ENCODE measurements around the gene AGRP. TPM values are rescaled to one million over a fixed set of nuclear protein-coding genes. Genes with fewer than 3 reads are reported as not detected.

The AGRP gene
- total RNA-seq, 2 donors from 2014 or later = not detected

GRCh38 chr16:67442581-67443255, 40.6 kb downstream of the AGRP start:
- no peak for DNase-seq (ENCODE audit: low spot score)
- Mint-ChIP-seq H3K4me1 (ENCODE audit: low read depth in 2 of 2) (peaks cover 9 to 28% of the 10 kb centered on the region in 2 donors), H3K27me3 (no peaks in the 10 kb centered on the region), H3K4me3 (no peak overlapping the region), H3K27ac (no peak overlapping the region), H3K9me3 (no peaks in the 10 kb centered on the region), H3K36me3 (peaks cover 6% of the 10 kb centered on the region)
- ATAC-seq = no peak

GRCh38 chr16:67441907-67442306, 41.4 kb downstream of the AGRP start:
- Mint-ChIP-seq H3K9me3 (no peaks in the 10 kb centered on the region), H3K27me3 (no peaks in the 10 kb centered on the region), H3K27ac (no peak overlapping the region), H3K36me3 (peaks cover 6% of the 10 kb centered on the region), H3K4me1 (ENCODE audit: low read depth in 2 of 2) (peaks cover 17 to 33% of the 10 kb centered on the region in 2 donors), H3K4me3 (no peak overlapping the region)
- ATAC-seq (no peak), DNase-seq (ENCODE audit: low spot score) (no peak)

- H3K36me3 Mint-ChIP-seq = peaks cover 6% of the 10 kb centered on the region
- no peaks in the 10 kb centered on the region for H3K27me3 Mint-ChIP-seq
- H3K4me3 Mint-ChIP-seq = no peak overlapping the region
- DNase-seq (ENCODE audit: low spot score) (no peak), ATAC-seq (no peak)
- no peak overlapping the region for H3K27ac Mint-ChIP-seq
- no peaks in the 10 kb centered on the region for H3K9me3 Mint-ChIP-seq
- H3K4me1 Mint-ChIP-seq (ENCODE audit: low read depth in 2 of 2) = peaks cover 17 to 30% of the 10 kb centered on the region in 2 donors
These were observed 42.0 kb downstream of the AGRP start for GRCh38 chr16:67441271-67441753.

GRCh38 chr16:67438824-67439393, 44.4 kb downstream of the AGRP start:
- peaks cover 6% of the 10 kb centered on the region for H3K36me3 Mint-ChIP-seq
- H3K4me3 Mint-ChIP-seq = no peak overlapping the region
- DNase-seq (ENCODE audit: low spot score) (no peak), ATAC-seq (no peak)
- no peaks in the 10 kb centered on the region for H3K27me3 Mint-ChIP-seq
- peaks cover 17 to 27% of the 10 kb centered on the region in 2 donors for H3K4me1 Mint-ChIP-seq (ENCODE audit: low read depth in 2 of 2)
- H3K9me3 Mint-ChIP-seq = no peaks in the 10 kb centered on the region
- H3K27ac Mint-ChIP-seq = no peak overlapping the region

GRCh38 chr16:67438098-67438791, 45.1 kb downstream of the AGRP start:
- H3K4me3 Mint-ChIP-seq = peak overlapping the region; percentile 31
- peaks cover 17 to 24% of the 10 kb centered on the region in 2 donors for H3K4me1 Mint-ChIP-seq (ENCODE audit: low read depth in 2 of 2)
- H3K27ac Mint-ChIP-seq = peak overlapping the region in 1 of 2 donors; percentile 75
- H3K9me3 Mint-ChIP-seq = no peaks in the 10 kb centered on the region
- H3K27me3 Mint-ChIP-seq = peaks cover 0 to 2% of the 10 kb centered on the region in 2 donors
- peaks cover 6% of the 10 kb centered on the region for H3K36me3 Mint-ChIP-seq
- DNase-seq (ENCODE audit: low spot score) (no peak), ATAC-seq (no peak)

GRCh38 chr16:67437513-67437912, 45.8 kb downstream of the AGRP start:
- peaks cover 6% of the 10 kb centered on the region for H3K36me3 Mint-ChIP-seq
- peaks cover under 1 to 4% of the 10 kb centered on the region in 2 donors for H3K27me3 Mint-ChIP-seq
- H3K9me3 Mint-ChIP-seq = no peaks in the 10 kb centered on the region
- peak overlapping the region; percentile 31 for H3K4me3 Mint-ChIP-seq
- ATAC-seq (peak; percentile 89 to 92), DNase-seq (ENCODE audit: low spot score) (peak; percentile 83)
- H3K4me1 Mint-ChIP-seq (ENCODE audit: low read depth in 2 of 2) = peaks cover 17 to 24% of the 10 kb centered on the region in 2 donors
- H3K27ac Mint-ChIP-seq = peak overlapping the region in 1 of 2 donors; percentile 75

GRCh38 chr16:67436640-67437193, 46.6 kb downstream of the AGRP start:
- DNase-seq (ENCODE audit: low spot score) = no peak
- peaks cover 6% of the 10 kb centered on the region for H3K36me3 Mint-ChIP-seq
- H3K27ac Mint-ChIP-seq = peak overlapping the region in 1 of 2 donors; percentile 75
- no peak for ATAC-seq
- peaks cover 17 to 22% of the 10 kb centered on the region in 2 donors for H3K4me1 Mint-ChIP-seq (ENCODE audit: low read depth in 2 of 2)
- peaks cover 6 to 7% of the 10 kb centered on the region in 2 donors for H3K27me3 Mint-ChIP-seq
- no peak overlapping the region for H3K4me3 Mint-ChIP-seq
- H3K9me3 Mint-ChIP-seq = no peaks in the 10 kb centered on the region

GRCh38 chr16:67435758-67436164, 47.6 kb downstream of the AGRP start:
- peaks cover 6 to 7% of the 10 kb centered on the region in 2 donors for H3K27me3 Mint-ChIP-seq
- H3K27ac Mint-ChIP-seq = no peak overlapping the region
- H3K4me1 Mint-ChIP-seq (ENCODE audit: low read depth in 2 of 2) = peaks cover 17 to 22% of the 10 kb centered on the region in 2 donors
- DNase-seq (ENCODE audit: low spot score) (no peak), ATAC-seq (no peak)
- H3K36me3 Mint-ChIP-seq = peaks cover 6% of the 10 kb centered on the region
- no peaks in the 10 kb centered on the region for H3K9me3 Mint-ChIP-seq
- H3K4me3 Mint-ChIP-seq = no peak overlapping the region

GRCh38 chr16:67433131-67433719, 50.1 kb downstream of the AGRP start:
- Mint-ChIP-seq H3K27me3 (peaks cover 17 to 23% of the 10 kb centered on the region in 2 donors), H3K4me3 (no peak overlapping the region), H3K4me1 (ENCODE audit: low read depth in 2 of 2) (peaks cover 15 to 21% of the 10 kb centered on the region in 2 donors), H3K9me3 (no peaks in the 10 kb centered on the region), H3K36me3 (no peaks in the 10 kb centered on the region), H3K27ac (no peak overlapping the region)
- DNase-seq (ENCODE audit: low spot score) (no peak), ATAC-seq (no peak)

Other genes starting within 250 kb of the AGRP start
- gene FHOD1, start 236.1 kb downstream of the AGRP start, total RNA-seq = 100 to 1,000 TPM; 156 to 160 TPM
- 1 to 10 TPM; 1.4 to 5.9 TPM for gene SLC9A5, start 234.6 kb downstream of the AGRP start, total RNA-seq
- 1 to 10 TPM; 5.8 to 8.7 TPM for gene PLEKHG4, start 204.0 kb downstream of the AGRP start, total RNA-seq
- gene KCTD19, start 156.8 kb downstream of the AGRP start, total RNA-seq = under 1 TPM in 1 of 2 donors, not detected in 1; 0.67 TPM
- under 1 TPM in 1 of 2 donors, not detected in 1; 0.61 TPM for gene LRRC36, start 156.7 kb downstream of the AGRP start, total RNA-seq
- gene TPPP3, start 90.0 kb downstream of the AGRP start, total RNA-seq = under 1 TPM in 1 of 2 donors, not detected in 1; 0.31 TPM
- 1 to 10 TPM; 1.6 to 2.0 TPM for gene ZDHHC1, start 67.1 kb downstream of the AGRP start, total RNA-seq
- gene HSD11B2, start 52.4 kb downstream of the AGRP start, total RNA-seq = not detected
- 10 to 100 TPM; 66.9 to 85.5 TPM for gene ATP6V0D1, start 2.4 kb downstream of the AGRP start, total RNA-seq
- gene RIPOR1, start 45.3 kb upstream of the AGRP start, total RNA-seq = 10 to 100 TPM; 47.7 to 48.2 TPM
- gene CTCF, start 79.0 kb upstream of the AGRP start, total RNA-seq = 10 to 100 TPM; 54.3 to 72.4 TPM
- gene CARMIL2, start 161.6 kb upstream of the AGRP start, total RNA-seq = 10 to 100 TPM; 33.8 to 89.7 TPM
- gene ACD, start 176.7 kb upstream of the AGRP start, total RNA-seq = 10 to 100 TPM; 54.9 to 91.3 TPM
- 1 to 10 TPM; 6.3 to 8.0 TPM for gene PARD6A, start 177.4 kb upstream of the AGRP start, total RNA-seq
- 10 to 100 TPM in 1 of 2 donors, 1 to 10 TPM in 1; 8.1 to 12.2 TPM for gene ENKD1, start 183.2 kb upstream of the AGRP start, total RNA-seq
- 1 to 10 TPM; 1.6 to 1.9 TPM for gene C16orf86, start 183.3 kb upstream of the AGRP start, total RNA-seq
- gene GFOD2, start 235.8 kb upstream of the AGRP start, total RNA-seq = 10 to 100 TPM; 14.8 to 22.0 TPM

All from natural killer cell treated with Interleukin-12 subunit alpha and Interleukin-12 subunit beta and Interleukin-15 and Interleukin-18, amount 100 ng/mL, for 72 hours (primary cell).